H1 (cell line): Measurements from ENCODE around the gene ABCA13. TPM values are rescaled to one million over a fixed set of nuclear protein-coding genes. Genes with fewer than 3 reads are reported as not detected.

Experiments used
- CTCF ChIA-PET: fragments of 300-600 bp; sonication (Branson Sonifier 250); formaldehyde crosslinking; loops from one replicate; lab custom pipeline; 2021; ENCODE audit not compliant: partially characterized antibody; lab: Charles Lee
- POLR2A ChIA-PET: fragments of 300-600 bp; sonication (Branson Sonifier 250); formaldehyde crosslinking; loops from one replicate; lab custom pipeline; 2021; ENCODE audit warnings: inconsistent platforms; ENCODE audit not compliant: partially characterized antibody; lab: Charles Lee
- DNase-seq, 2 experiments: peaks; one replicate each; pipeline versions ENCODE4 v3.0.0 to v3.0.0-alpha.2; 2010 to 2022; ENCODE audit warnings: low spot score in 2 of 2, low read depth in 1 of 2, mixed read lengths in 1 of 2
- FAIRE-seq: peaks from 2 replicates; lab custom pipeline; 2011; peaks lifted over from hg19 to GRCh38; lab: Jason Lieb, UNC
- H2AFZ ChIP-seq: 2 replicates; pipeline ENCODE4 v1.8.1; 2012; ENCODE audit warnings: low read length, inconsistent platforms
- H2AK5ac ChIP-seq: 2 replicates; pipeline ENCODE4 v1.6.1; 2013; ENCODE audit warnings: low read depth, low read length
- H2BK120ac ChIP-seq: replicated peaks from 2 replicates; pipeline ENCODE3; 2013; ENCODE audit warnings: low read depth, low read length, inconsistent platforms
- H2BK12ac ChIP-seq: 2 replicates; pipeline ENCODE4 v1.6.1; 2013; ENCODE audit warnings: low read depth, low read length
- H2BK15ac ChIP-seq: 2 replicates; pipeline ENCODE4 v1.6.1; 2013; ENCODE audit warnings: low read length
- H2BK20ac ChIP-seq: 2 replicates; pipeline ENCODE4 v1.6.1; 2013; ENCODE audit warnings: low read length
- H2BK5ac ChIP-seq: 2 replicates; pipeline ENCODE4 v1.6.1; 2013; ENCODE audit warnings: low read depth, low read length
- H3K14ac ChIP-seq: 2 replicates; pipeline ENCODE4 v1.6.1; 2013; ENCODE audit warnings: inconsistent platforms; ENCODE audit not compliant: insufficient read length
- H3K18ac ChIP-seq: 2 replicates; pipeline ENCODE4 v1.6.1; 2013; ENCODE audit warnings: low read length; ENCODE audit errors: extremely low read depth
- H3K23ac ChIP-seq: 2 replicates; pipeline ENCODE4 v1.6.1; 2013; ENCODE audit warnings: inconsistent platforms; ENCODE audit not compliant: insufficient read length
- H3K23me2 ChIP-seq: 2 replicates; pipeline ENCODE4 v1.6.1; 2013; ENCODE audit warnings: low read depth, low read length
- H3K27ac ChIP-seq: 2 replicates; pipeline ENCODE4 v1.6.1; 2011; ENCODE audit warnings: low read depth, low read length, inconsistent platforms
- H3K27me3 ChIP-seq, 4 experiments: replicated peaks in 1 of 4; 1 replicate in 1 of 4; 2 replicates in 3 of 4; pipeline versions ENCODE4 v1.6.1 to v1.8.1; 2011 to 2013; ENCODE audit warnings: low read length in 3 of 4, mild to moderate bottlenecking in 3 of 4, inconsistent platforms in 2 of 4, mixed read lengths in 2 of 4, moderate library complexity in 1 of 4; ENCODE audit not compliant: control insufficient read depth in 3 of 4, insufficient read depth in 3 of 4; ENCODE audit errors: extremely low read depth in 1 of 4
- H3K36me3 ChIP-seq, 4 experiments: 2 replicates each; pipeline versions ENCODE4 v1.6.1 to v1.8.1; 2011 to 2013; ENCODE audit warnings: mild to moderate bottlenecking in 4 of 4, low read length in 3 of 4, moderate library complexity in 2 of 4, control low read depth in 1 of 4, inconsistent platforms in 1 of 4; ENCODE audit not compliant: insufficient read depth in 4 of 4, control insufficient read depth in 2 of 4
- H3K4ac ChIP-seq: replicated peaks from 2 replicates; pipeline ENCODE3; 2013; ENCODE audit warnings: low read length, low read depth, mixed read lengths, inconsistent platforms; ENCODE audit not compliant: insufficient read length
- H3K4me1 ChIP-seq, 4 experiments: replicated peaks in 1 of 4; 1 replicate in 1 of 4; 2 replicates in 3 of 4; pipeline versions ENCODE4 v1.6.1 to v1.8.1; 2011 to 2013; ENCODE audit warnings: low read length in 3 of 4, inconsistent platforms in 2 of 4, mixed read lengths in 1 of 4; ENCODE audit not compliant: insufficient read depth in 4 of 4, control insufficient read depth in 3 of 4
- H3K4me2 ChIP-seq, 2 experiments: 2 replicates each; pipeline versions ENCODE4 v1.6.1 to v1.8.1; 2011 to 2013; ENCODE audit warnings: low read depth in 2 of 2, low read length in 2 of 2, control low read depth in 1 of 2, inconsistent platforms in 1 of 2, mild to moderate bottlenecking in 1 of 2; ENCODE audit not compliant: insufficient read depth in 1 of 2
- H3K4me3 ChIP-seq, 4 experiments: fragments of 200-600, 300-600 bp in 1 of 4; sonication (generic), shearing (Covaris generic), sonication (Bioruptor Twin) in 1 of 4; 2 replicates each; pipeline versions ENCODE4 v1.5.1 to v1.8.1; 2011 to 2016; ENCODE audit warnings: low read length in 4 of 4, low read depth in 3 of 4, control low read depth in 2 of 4, inconsistent platforms in 2 of 4, mild to moderate bottlenecking in 2 of 4, mixed read lengths in 1 of 4, moderate library complexity in 1 of 4; ENCODE audit not compliant: insufficient read depth in 2 of 4; ENCODE audit errors: extremely low read depth in 1 of 4
- H3K56ac ChIP-seq: replicated peaks from 2 replicates; pipeline ENCODE3; 2013; ENCODE audit warnings: low read depth, mild to moderate bottlenecking, mixed read lengths, low read length, inconsistent platforms; ENCODE audit not compliant: insufficient read length
- H3K79me1 ChIP-seq: 2 replicates; pipeline ENCODE4 v1.6.1; 2013; ENCODE audit warnings: low read depth, low read length, control low read depth
- H3K79me2 ChIP-seq, 2 experiments: 2 replicates each; pipeline versions ENCODE4 v1.6.1 to v1.8.1; 2012 to 2013; ENCODE audit warnings: low read length in 2 of 2, mild to moderate bottlenecking in 2 of 2, inconsistent platforms in 1 of 2; ENCODE audit not compliant: insufficient read depth in 2 of 2, control insufficient read depth in 1 of 2
- H3K9ac ChIP-seq, 4 experiments: replicated peaks in 1 of 4; 1 replicate in 1 of 4; 2 replicates in 3 of 4; pipeline versions ENCODE4 v1.6.1 to v1.8.1; 2011 to 2013; ENCODE audit warnings: low read depth in 3 of 4, low read length in 3 of 4, control low read depth in 2 of 4, mild to moderate bottlenecking in 2 of 4, moderate library complexity in 2 of 4, inconsistent platforms in 1 of 4; ENCODE audit errors: extremely low read depth in 1 of 4
- H3K9me3 ChIP-seq, 2 experiments: 2 replicates each; pipeline versions ENCODE4 v1.6.1 to v1.8.1; 2012 to 2013; ENCODE audit warnings: mild to moderate bottlenecking in 2 of 2, moderate library complexity in 2 of 2, control low read depth in 1 of 2, inconsistent platforms in 1 of 2, low read depth in 1 of 2, low read length in 1 of 2, mixed read lengths in 1 of 2; ENCODE audit not compliant: insufficient read depth in 2 of 2
- H4K20me1 ChIP-seq, 2 experiments: replicated peaks in 1 of 2; 2 replicates each; pipeline versions ENCODE3 to v1.8.1; 2011 to 2013; ENCODE audit warnings: inconsistent platforms in 2 of 2, low read length in 2 of 2, mild to moderate bottlenecking in 1 of 2; ENCODE audit not compliant: insufficient read depth in 2 of 2, control insufficient read depth in 1 of 2
- H4K5ac ChIP-seq: 2 replicates; pipeline ENCODE4 v1.6.1; 2013; ENCODE audit warnings: low read length, low read depth, mixed read lengths, inconsistent platforms; ENCODE audit not compliant: insufficient read length
- H4K8ac ChIP-seq: 2 replicates; pipeline ENCODE4 v1.8.0; 2013; ENCODE audit warnings: mild to moderate bottlenecking, moderate library complexity, low read length, inconsistent platforms; ENCODE audit not compliant: insufficient read depth; ENCODE audit errors: extremely low read depth
- H4K91ac ChIP-seq: replicated peaks from 2 replicates; pipeline ENCODE3; 2013; ENCODE audit warnings: low read length, mixed read lengths, inconsistent platforms; ENCODE audit not compliant: insufficient read length
- WGBS, 2 experiments: shearing (Covaris generic) in 1 of 2; methylation state at CpG; one replicate each; pipeline versions ENCODE4 v1.1.6 to v1.1.7; 2013 to 2015; ENCODE audit warnings: low lambda C conversion rate in 2 of 2, mixed read lengths in 2 of 2, inconsistent platforms in 1 of 2, low coverage in 1 of 2, missing lambda C conversion rate in 1 of 2; ENCODE audit not compliant: insufficient replicate concordance in 2 of 2, insufficient coverage in 1 of 2, insufficient read length in 1 of 2; ENCODE audit errors: extremely low coverage in 1 of 2, missing lambda C conversion rate in 1 of 2; 5-methylcytosine and 5-hydroxymethylcytosine counted together
- polyA plus RNA-seq, 7 experiments: library from polyadenylated mRNA; depleted of rRNA in 3 of 7; stranded (reverse) in 5 of 7; unstranded in 2 of 7; fragments of >200 nt in 5 of 7; fragments of 200-250 nt in 2 of 7; gene quantifications; 1 replicate in 5 of 7; 2 replicates in 1 of 7; 4 replicates in 1 of 7; pipeline versions ENCODE4 v1.2.1 to v1.2.3, GENCODE V29; 2011 to 2013; ENCODE audit warnings: missing spikeins in 2 of 7, mixed read lengths in 2 of 7
- total RNA-seq: library from RNA; stranded (reverse); fragmentation: NEBNext Ultra II Directional; extraction: Animal tissue kit (Norgen Biotek cat#: 25700); gene quantifications from 2 replicates; pipeline ENCODE4 v1.2.1, GENCODE V29; 2021
- TF ChIP-seq, protein P1 (sequence below): IDR thresholded peaks from 2 replicates; pipeline ENCODE4 v1.6.1; 2012; ENCODE audit warnings: inconsistent platforms

Gene ABCA13
- total and polyA plus RNA-seq, 2 of the 8 experiments (the other 6 are each of a cell fraction or from before 2014, with no cell fraction given): 0.07 to 0.09 TPM

DNA sequence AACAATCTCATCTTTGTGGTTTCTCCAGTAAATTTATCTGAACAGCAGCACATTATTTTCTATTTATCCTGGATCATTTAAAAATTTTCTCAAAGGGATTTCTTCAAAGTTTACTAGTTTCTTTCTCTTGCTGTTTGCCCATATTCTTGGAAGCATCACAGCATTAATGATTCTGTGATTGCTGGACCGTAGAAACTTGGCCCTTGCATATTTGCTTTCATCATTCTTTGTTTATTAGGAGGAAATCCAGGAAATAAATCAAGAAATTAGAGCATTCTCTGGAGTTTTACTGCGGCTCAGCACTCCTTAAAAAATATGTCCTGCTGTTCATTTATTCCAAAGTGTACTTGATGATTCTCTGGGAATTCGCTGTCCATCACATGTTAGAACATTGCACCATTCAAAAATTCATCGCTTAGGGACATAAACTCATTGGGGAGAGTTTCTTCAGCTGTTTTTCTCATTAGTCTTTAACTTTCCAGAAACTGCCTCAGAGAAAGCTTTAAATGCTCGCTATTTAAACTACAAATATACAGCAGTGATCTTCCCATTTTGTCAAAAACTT, 489.1 kb downstream of the ABCA13 start:
- ChIA-PET POLR2A (no interaction called here), CTCF (no interaction called here)
- no peak overlapping the region for H2BK5ac ChIP-seq
- no peak overlapping the region for H2BK15ac ChIP-seq
- H3K56ac ChIP-seq: no peak overlapping the region
- H3K18ac ChIP-seq: no peak overlapping the region
- no peak for DNase-seq
- no peak overlapping the region for H3K14ac ChIP-seq
- H3K23me2 ChIP-seq: no peaks in the 10 kb centered on the region
- H3K4ac ChIP-seq: no peak overlapping the region
- no peaks in the 10 kb centered on the region; a peak in 1 of 8 replicates for H3K36me3 ChIP-seq
- no peak overlapping the region for H4K91ac ChIP-seq
- TF ChIP-seq, protein P1, sequence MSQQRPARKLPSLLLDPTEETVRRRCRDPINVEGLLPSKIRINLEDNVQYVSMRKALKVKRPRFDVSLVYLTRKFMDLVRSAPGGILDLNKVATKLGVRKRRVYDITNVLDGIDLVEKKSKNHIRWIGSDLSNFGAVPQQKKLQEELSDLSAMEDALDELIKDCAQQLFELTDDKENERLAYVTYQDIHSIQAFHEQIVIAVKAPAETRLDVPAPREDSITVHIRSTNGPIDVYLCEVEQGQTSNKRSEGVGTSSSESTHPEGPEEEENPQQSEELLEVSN: no peak
- FAIRE-seq: no peak
- no peak overlapping the region for H4K8ac ChIP-seq
- H2BK120ac ChIP-seq: no peak overlapping the region
- H3K9ac ChIP-seq: no peak overlapping the region
- H3K79me1 ChIP-seq: no peaks in the 10 kb centered on the region
- H2AFZ ChIP-seq: no peak overlapping the region
- H3K27ac ChIP-seq: no peak overlapping the region
- WGBS, 2 experiments: 89% methylated on average over 5 of the region's 5 CpGs; no CpG with 5 or more reads in 1 of the 2 experiments
- no peak overlapping the region for H4K5ac ChIP-seq
- H2AK5ac ChIP-seq: no peak overlapping the region
- H3K27me3 ChIP-seq: no peaks in the 10 kb centered on the region
- no peak overlapping the region for H2BK20ac ChIP-seq
- no peak overlapping the region for H3K4me2 ChIP-seq
- H3K4me1 ChIP-seq: no peaks in the 10 kb centered on the region
- no peak overlapping the region for H3K23ac ChIP-seq
- no peaks in the 10 kb centered on the region for H3K9me3 ChIP-seq
- H3K4me3 ChIP-seq: no peak overlapping the region
- H3K79me2 ChIP-seq: no peaks in the 10 kb centered on the region
- no peaks in the 10 kb centered on the region for H4K20me1 ChIP-seq
- no peak overlapping the region for H2BK12ac ChIP-seq
